Measurements from ENCODE around the gene PTAFR. TPM values are rescaled to one million over a fixed set of nuclear protein-coding genes. Genes with fewer than 3 reads are reported as not detected.
A peak's percentile ranks its signal among the peaks of the same experiment; 100 is the strongest.

PTAFR gene
- total RNA-seq, 2 donors from 2014 or later: 2.3 to 3.6 TPM

GRCh38 chr1:28172713-28173150 is 3.8 kb downstream of the PTAFR start:
- no peaks in the 10 kb centered on the region for H3K27me3 ChIP-seq
- peak in 2 of 4 donors; percentile 42 to 62 for DNase-seq
- TF ChIP-seq, protein P1, sequence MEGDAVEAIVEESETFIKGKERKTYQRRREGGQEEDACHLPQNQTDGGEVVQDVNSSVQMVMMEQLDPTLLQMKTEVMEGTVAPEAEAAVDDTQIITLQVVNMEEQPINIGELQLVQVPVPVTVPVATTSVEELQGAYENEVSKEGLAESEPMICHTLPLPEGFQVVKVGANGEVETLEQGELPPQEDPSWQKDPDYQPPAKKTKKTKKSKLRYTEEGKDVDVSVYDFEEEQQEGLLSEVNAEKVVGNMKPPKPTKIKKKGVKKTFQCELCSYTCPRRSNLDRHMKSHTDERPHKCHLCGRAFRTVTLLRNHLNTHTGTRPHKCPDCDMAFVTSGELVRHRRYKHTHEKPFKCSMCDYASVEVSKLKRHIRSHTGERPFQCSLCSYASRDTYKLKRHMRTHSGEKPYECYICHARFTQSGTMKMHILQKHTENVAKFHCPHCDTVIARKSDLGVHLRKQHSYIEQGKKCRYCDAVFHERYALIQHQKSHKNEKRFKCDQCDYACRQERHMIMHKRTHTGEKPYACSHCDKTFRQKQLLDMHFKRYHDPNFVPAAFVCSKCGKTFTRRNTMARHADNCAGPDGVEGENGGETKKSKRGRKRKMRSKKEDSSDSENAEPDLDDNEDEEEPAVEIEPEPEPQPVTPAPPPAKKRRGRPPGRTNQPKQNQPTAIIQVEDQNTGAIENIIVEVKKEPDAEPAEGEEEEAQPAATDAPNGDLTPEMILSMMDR (IDR thresholded peaks at IDR 0.05): no peak
- no peak for TF ChIP-seq POLR2A (IDR thresholded peaks at IDR 0.05)
- intact Hi-C loops (cut with DNase I): no loop called here
- H3K9me3 ChIP-seq: no peaks in the 10 kb centered on the region
- 3 to 8% methylated on average over 8 of the region's 8 CpGs for WGBS, 2 donors
- peaks cover 21% of the 10 kb centered on the region for H3K4me1 ChIP-seq
- peak overlapping the region in 3 of 4 donors; percentile 36 to 53 (median 48) for H3K27ac ChIP-seq
- ATAC-seq: peak; percentile 52
- no peak overlapping the region for H3K4me3 ChIP-seq
- H3K36me3 ChIP-seq (replicated peaks in 1 of 2; ENCODE audit: insufficient read depth in 1 of 2, low read depth in 2 of 2): no peaks in the 10 kb centered on the region

DNA sequence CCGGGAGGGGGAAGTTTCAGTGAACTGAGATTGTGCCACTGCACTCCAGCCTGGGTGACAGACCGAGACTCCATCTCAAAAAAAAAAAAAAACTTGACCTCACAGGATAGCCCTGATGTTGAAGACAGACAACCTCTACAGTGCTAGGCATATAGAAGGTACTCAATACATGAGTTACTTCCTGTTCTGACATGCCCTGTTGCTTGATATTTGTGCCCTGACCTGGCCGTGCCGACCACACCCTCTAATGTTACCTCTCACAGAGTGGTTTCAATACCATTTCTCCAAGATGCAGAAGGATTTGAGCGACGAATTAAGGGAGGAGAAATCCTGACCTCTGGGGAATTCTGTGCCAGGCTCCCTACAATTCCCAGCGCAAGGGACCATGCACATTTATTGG is 5.2 kb downstream of the PTAFR start:
- 84 to 89% methylated on average over 7 of the region's 7 CpGs for WGBS, 2 donors
- no peak overlapping the region for H3K27ac ChIP-seq
- H3K4me3 ChIP-seq: no peak overlapping the region
- intact Hi-C loops (cut with DNase I): no loop called here
- H3K36me3 ChIP-seq (replicated peaks in 1 of 2; ENCODE audit: insufficient read depth in 1 of 2, low read depth in 2 of 2): no peaks in the 10 kb centered on the region
- ATAC-seq: no peak
- H3K9me3 ChIP-seq: no peaks in the 10 kb centered on the region
- H3K27me3 ChIP-seq: no peaks in the 10 kb centered on the region
- TF ChIP-seq, protein P1 (IDR thresholded peaks at IDR 0.05): no peak
- TF ChIP-seq POLR2A (IDR thresholded peaks at IDR 0.05): no peak
- DNase-seq: no peak
- H3K4me1 ChIP-seq: peaks cover 21% of the 10 kb centered on the region

- Histone ChIP-seq H3K9me3 (no peaks in the 10 kb centered on the region), H3K4me3 (no peak overlapping the region), H3K27ac (no peak overlapping the region), H3K4me1 (peaks cover 21% of the 10 kb centered on the region), H3K27me3 (no peaks in the 10 kb centered on the region), H3K36me3 (replicated peaks in 1 of 2; ENCODE audit: insufficient read depth in 1 of 2, low read depth in 2 of 2) (no peaks in the 10 kb centered on the region)
- ATAC-seq (peak; percentile 33), DNase-seq (no peak)
- TF ChIP-seq, protein P1 (IDR thresholded peaks at IDR 0.05): no peak
- TF ChIP-seq POLR2A (IDR thresholded peaks at IDR 0.05): no peak
- WGBS, 2 donors: 68 to 86% methylated on average over 2 of the region's 2 CpGs
- intact Hi-C loops (cut with DNase I): no loop called here
Measured at GRCh38 chr1:28170001-28170596, 6.4 kb downstream of the PTAFR start.

GRCh38 chr1:28163496-28164161 is 12.9 kb downstream of the PTAFR start:
- DNase-seq (no peak), ATAC-seq (no peak)
- H3K27me3 ChIP-seq: no peaks in the 10 kb centered on the region
- intact Hi-C loops (cut with DNase I): no loop called here
- no peak overlapping the region for H3K27ac ChIP-seq
- H3K4me1 ChIP-seq: no peaks in the 10 kb centered on the region
- H3K4me3 ChIP-seq: no peak overlapping the region
- WGBS, 2 donors: 45 to 47% methylated on average over 4 of the region's 4 CpGs
- no peaks in the 10 kb centered on the region for H3K9me3 ChIP-seq
- no peak for TF ChIP-seq POLR2A (IDR thresholded peaks at IDR 0.05)
- TF ChIP-seq, protein P1 (IDR thresholded peaks at IDR 0.05): no peak
- no peaks in the 10 kb centered on the region for H3K36me3 ChIP-seq (replicated peaks in 1 of 2; ENCODE audit: insufficient read depth in 1 of 2, low read depth in 2 of 2)

Data from body of pancreas (tissue), 4 donors.